K562 (cell line): ENCODE measurements around the gene OR10H5. TPM values are rescaled to one million over a fixed set of nuclear protein-coding genes. Genes with fewer than 3 reads are reported as not detected.
A peak's percentile ranks its signal among the peaks of the same experiment; 100 is the strongest.

Experiments
- BRCA1 ChIP-seq, 2 experiments: fragments of 450-650 bp in 1 of 2; sonication (generic) in 1 of 2; formaldehyde crosslinking in 1 of 2; IDR thresholded peaks; 2 replicates each; pipeline versions ENCODE4 v1.5.0 to v1.6.1; 2017 to 2020; ENCODE audit warnings: mild to moderate bottlenecking in 1 of 2, missing genetic modification reagents in 1 of 2
- CHD2 ChIP-seq: IDR thresholded peaks from 2 replicates; pipeline ENCODE4 v1.6.1; 2011; ENCODE audit warnings: low read depth, low read length
- CSDE1 ChIP-seq, 2 experiments: fragments of 450-650 bp; IDR thresholded peaks; 2 replicates each; pipeline ENCODE4 v1.6.1; 2016; ENCODE audit warnings: mild to moderate bottlenecking in 1 of 2
- CTCFL ChIP-seq: IDR thresholded peaks from 2 replicates; pipeline ENCODE4 v1.6.1; 2011; ENCODE audit warnings: borderline replicate concordance, low read depth, mild to moderate bottlenecking, moderate library complexity, low read length; ENCODE audit not compliant: insufficient read depth, poor library complexity, severe bottlenecking
- EP400 ChIP-seq: fragments of 450-650 bp; IDR thresholded peaks from 2 replicates; pipeline ENCODE4 v1.6.1; 2017; ENCODE audit warnings: antibody characterized with exemption, mild to moderate bottlenecking, moderate library complexity
- NCOR1 ChIP-seq: fragments of 450-650 bp; IDR thresholded peaks from 2 replicates; pipeline ENCODE4 v1.6.1; 2016; ENCODE audit warnings: mild to moderate bottlenecking, moderate library complexity
- NRF1 ChIP-seq, 2 experiments: fragments of 450-650 bp; IDR thresholded peaks in 1 of 2; conservative IDR thresholded peaks in 1 of 2; 2 replicates each; pipeline ENCODE4 v1.6.1; 2014; ENCODE audit warnings: mild to moderate bottlenecking in 2 of 2
- ZNF140 ChIP-seq: fragments of 250-450 bp; sonication (Bioruptor Pico); IDR thresholded peaks from 2 replicates; pipeline ENCODE4 v1.8.0; 2021; ENCODE audit warnings: moderate library complexity, mild to moderate bottlenecking, inconsistent platforms
- ZNF175 ChIP-seq: fragments of 200-800 bp; sonication (Bioruptor generic); IDR thresholded peaks from 2 replicates; pipeline ENCODE4 v1.6.1; 2016; ENCODE audit warnings: low read depth, mild to moderate bottlenecking, missing genetic modification characterization, missing compliant biosample characterization
- ZNF354B ChIP-seq: fragments of 250-450 bp; sonication (Bioruptor Pico); IDR thresholded peaks from 2 replicates; pipeline ENCODE4 v1.4.0; 2020
- polyA plus RNA-seq, 8 experiments: library from polyadenylated mRNA; depleted of rRNA in 4 of 8; stranded (reverse) in 5 of 8; unstranded in 3 of 8; fragments of >200 nt; fragmentation: Nextera tagmentation in 2 of 8; fragmentation: Illumina TruSeq in 1 of 8; extraction: Ambion mirVana in 2 of 8; extraction: Trizol in 1 of 8; gene quantifications; 2 replicates each; pipeline versions ENCODE4 v1.2.1 to v1.2.3, GENCODE V29; 2011 to 2014; ENCODE audit warnings: inconsistent platforms in 1 of 8, missing spikeins in 1 of 8
- total RNA-seq, 7 experiments: library from RNA; depleted of rRNA in 6 of 7; stranded (reverse); fragments of >200 nt in 6 of 7; fragmentation: Illumina TruSeq in 2 of 7; extraction: Trizol in 2 of 7; gene quantifications; 2 replicates each; pipeline versions ENCODE4 v1.2.1 to v1.2.3, GENCODE V29; 2011 to 2021; ENCODE audit warnings: low replicate concordance in 1 of 7
- TF ChIP-seq, protein P1 (sequence below): sonication (generic); formaldehyde crosslinking; IDR thresholded peaks from 2 replicates; pipeline ENCODE4 v1.8.0; 2022; ENCODE audit warnings: missing genetic modification reagents, mild to moderate bottlenecking, moderate library complexity, borderline replicate concordance
- TF ChIP-seq, protein P2 (sequence below), 3 experiments: IDR thresholded peaks in 2 of 3; conservative IDR thresholded peaks in 1 of 3; 2 replicates each; pipeline ENCODE4 v1.5.1; 2011 to 2012; ENCODE audit warnings: low read length in 3 of 3, mild to moderate bottlenecking in 3 of 3, control low read depth in 2 of 3, improper control_type of control experiment in 1 of 3, inconsistent platforms in 1 of 3, low read depth in 1 of 3, mixed read lengths in 1 of 3, moderate library complexity in 1 of 3; ENCODE audit not compliant: insufficient read depth in 2 of 3

The OR10H5 gene
- total and polyA plus RNA-seq, 9 of the 15 experiments (the other 6 are each of a cell fraction or from before 2014, with no cell fraction given): not detected

DNA sequence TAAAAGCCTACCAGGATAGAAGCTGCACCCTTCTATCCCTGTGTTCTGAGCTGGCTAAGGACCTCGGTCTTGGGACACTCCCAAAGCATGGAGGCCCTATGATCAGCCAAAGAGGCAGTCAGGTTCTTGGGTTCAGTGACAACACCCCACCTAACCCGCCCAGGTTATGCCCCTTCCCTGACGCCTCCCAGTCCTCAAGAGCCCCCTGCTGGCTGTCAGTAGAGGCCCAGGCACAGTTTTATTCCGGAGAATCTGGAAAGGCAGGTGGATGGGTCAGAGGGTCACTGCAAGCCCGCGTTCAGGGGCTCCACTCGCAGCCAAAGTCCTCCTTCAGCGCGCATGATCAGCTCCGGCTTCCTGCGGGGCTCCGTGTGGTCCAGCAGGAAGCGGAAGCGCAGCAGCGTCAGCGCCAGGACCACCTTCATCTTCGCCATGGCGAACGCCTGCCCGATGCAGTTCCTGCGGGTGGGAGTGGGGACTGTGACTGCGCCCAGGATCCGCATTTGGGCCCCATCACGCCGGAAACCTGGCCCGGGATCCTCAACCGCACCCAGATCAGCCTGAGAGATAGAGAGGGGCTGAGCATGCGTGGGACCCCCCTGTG, 27.4 kb upstream of the OR10H5 start (continued):
- TF ChIP-seq CTCFL (peak; percentile 71), CHD2 (no peak), ZNF354B (CRISPR knock-in tag) (no peak), EP400 (no peak), NRF1 (conservative IDR thresholded peaks at IDR 0.05 in 1 of 2, IDR thresholded peaks at IDR 0.05 in 1 of 2) (0 out of 4 replicates have a peak, but pooled peaks of 1 of the 2 experiments have one; percentile 21), BRCA1 (IDR thresholded peaks at IDR 0.05) (no peak), BRCA1 (CRISPR knock-in tag; IDR thresholded peaks at IDR 0.05) (no peak), ZNF175 (CRISPR knock-in tag) (no peak), ZNF140 (CRISPR knock-in tag) (no peak), NCOR1 (no peak), CSDE1 (IDR thresholded peaks at IDR 0.05) (no peak)
- TF ChIP-seq, protein P1, sequence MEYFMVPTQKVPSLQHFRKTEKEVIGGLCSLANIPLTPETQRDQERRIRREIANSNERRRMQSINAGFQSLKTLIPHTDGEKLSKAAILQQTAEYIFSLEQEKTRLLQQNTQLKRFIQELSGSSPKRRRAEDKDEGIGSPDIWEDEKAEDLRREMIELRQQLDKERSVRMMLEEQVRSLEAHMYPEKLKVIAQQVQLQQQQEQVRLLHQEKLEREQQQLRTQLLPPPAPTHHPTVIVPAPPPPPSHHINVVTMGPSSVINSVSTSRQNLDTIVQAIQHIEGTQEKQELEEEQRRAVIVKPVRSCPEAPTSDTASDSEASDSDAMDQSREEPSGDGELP (CRISPR knock-in tag): no peak
- TF ChIP-seq, protein P2, sequence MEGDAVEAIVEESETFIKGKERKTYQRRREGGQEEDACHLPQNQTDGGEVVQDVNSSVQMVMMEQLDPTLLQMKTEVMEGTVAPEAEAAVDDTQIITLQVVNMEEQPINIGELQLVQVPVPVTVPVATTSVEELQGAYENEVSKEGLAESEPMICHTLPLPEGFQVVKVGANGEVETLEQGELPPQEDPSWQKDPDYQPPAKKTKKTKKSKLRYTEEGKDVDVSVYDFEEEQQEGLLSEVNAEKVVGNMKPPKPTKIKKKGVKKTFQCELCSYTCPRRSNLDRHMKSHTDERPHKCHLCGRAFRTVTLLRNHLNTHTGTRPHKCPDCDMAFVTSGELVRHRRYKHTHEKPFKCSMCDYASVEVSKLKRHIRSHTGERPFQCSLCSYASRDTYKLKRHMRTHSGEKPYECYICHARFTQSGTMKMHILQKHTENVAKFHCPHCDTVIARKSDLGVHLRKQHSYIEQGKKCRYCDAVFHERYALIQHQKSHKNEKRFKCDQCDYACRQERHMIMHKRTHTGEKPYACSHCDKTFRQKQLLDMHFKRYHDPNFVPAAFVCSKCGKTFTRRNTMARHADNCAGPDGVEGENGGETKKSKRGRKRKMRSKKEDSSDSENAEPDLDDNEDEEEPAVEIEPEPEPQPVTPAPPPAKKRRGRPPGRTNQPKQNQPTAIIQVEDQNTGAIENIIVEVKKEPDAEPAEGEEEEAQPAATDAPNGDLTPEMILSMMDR (IDR thresholded peaks at IDR 0.05 in 2 of 3, conservative IDR thresholded peaks at IDR 0.05 in 1 of 3; ENCODE audit: insufficient read depth in 2 of 3, low read depth in 1 of 3, low read length in 3 of 3): peak; percentile 53 to 55 (median 54)
